ENCODE data around the gene NPRL2. TPM values are rescaled to one million over a fixed set of nuclear protein-coding genes. Genes with fewer than 3 reads are reported as not detected.

The NPRL2 gene
- total RNA-seq, 1 experiment from 2014 or later = 20.6 TPM

GRCh38 chr3:50321336-50322114, 29.1 kb downstream of the NPRL2 start (continued):
- TF ChIP-seq, protein P1, sequence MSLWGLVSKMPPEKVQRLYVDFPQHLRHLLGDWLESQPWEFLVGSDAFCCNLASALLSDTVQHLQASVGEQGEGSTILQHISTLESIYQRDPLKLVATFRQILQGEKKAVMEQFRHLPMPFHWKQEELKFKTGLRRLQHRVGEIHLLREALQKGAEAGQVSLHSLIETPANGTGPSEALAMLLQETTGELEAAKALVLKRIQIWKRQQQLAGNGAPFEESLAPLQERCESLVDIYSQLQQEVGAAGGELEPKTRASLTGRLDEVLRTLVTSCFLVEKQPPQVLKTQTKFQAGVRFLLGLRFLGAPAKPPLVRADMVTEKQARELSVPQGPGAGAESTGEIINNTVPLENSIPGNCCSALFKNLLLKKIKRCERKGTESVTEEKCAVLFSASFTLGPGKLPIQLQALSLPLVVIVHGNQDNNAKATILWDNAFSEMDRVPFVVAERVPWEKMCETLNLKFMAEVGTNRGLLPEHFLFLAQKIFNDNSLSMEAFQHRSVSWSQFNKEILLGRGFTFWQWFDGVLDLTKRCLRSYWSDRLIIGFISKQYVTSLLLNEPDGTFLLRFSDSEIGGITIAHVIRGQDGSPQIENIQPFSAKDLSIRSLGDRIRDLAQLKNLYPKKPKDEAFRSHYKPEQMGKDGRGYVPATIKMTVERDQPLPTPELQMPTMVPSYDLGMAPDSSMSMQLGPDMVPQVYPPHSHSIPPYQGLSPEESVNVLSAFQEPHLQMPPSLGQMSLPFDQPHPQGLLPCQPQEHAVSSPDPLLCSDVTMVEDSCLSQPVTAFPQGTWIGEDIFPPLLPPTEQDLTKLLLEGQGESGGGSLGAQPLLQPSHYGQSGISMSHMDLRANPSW (CRISPR knock-in tag; conservative IDR thresholded peaks at IDR 0.05; ENCODE audit: low read depth) = no peak
- TF ChIP-seq, protein P2, sequence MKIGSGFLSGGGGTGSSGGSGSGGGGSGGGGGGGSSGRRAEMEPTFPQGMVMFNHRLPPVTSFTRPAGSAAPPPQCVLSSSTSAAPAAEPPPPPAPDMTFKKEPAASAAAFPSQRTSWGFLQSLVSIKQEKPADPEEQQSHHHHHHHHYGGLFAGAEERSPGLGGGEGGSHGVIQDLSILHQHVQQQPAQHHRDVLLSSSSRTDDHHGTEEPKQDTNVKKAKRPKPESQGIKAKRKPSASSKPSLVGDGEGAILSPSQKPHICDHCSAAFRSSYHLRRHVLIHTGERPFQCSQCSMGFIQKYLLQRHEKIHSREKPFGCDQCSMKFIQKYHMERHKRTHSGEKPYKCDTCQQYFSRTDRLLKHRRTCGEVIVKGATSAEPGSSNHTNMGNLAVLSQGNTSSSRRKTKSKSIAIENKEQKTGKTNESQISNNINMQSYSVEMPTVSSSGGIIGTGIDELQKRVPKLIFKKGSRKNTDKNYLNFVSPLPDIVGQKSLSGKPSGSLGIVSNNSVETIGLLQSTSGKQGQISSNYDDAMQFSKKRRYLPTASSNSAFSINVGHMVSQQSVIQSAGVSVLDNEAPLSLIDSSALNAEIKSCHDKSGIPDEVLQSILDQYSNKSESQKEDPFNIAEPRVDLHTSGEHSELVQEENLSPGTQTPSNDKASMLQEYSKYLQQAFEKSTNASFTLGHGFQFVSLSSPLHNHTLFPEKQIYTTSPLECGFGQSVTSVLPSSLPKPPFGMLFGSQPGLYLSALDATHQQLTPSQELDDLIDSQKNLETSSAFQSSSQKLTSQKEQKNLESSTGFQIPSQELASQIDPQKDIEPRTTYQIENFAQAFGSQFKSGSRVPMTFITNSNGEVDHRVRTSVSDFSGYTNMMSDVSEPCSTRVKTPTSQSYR (CRISPR knock-in tag; IDR thresholded peaks at IDR 0.05) = 0 out of 2 replicates have a peak, but pooled peaks have one; percentile 56
- TF ChIP-seq RORB (CRISPR knock-in tag; IDR thresholded peaks at IDR 0.05) (no peak), PRDM15 (CRISPR knock-in tag; IDR thresholded peaks at IDR 0.05) (peak; percentile 39; the same call in 1 of the 2 replicates)
- TF ChIP-seq, protein P3, sequence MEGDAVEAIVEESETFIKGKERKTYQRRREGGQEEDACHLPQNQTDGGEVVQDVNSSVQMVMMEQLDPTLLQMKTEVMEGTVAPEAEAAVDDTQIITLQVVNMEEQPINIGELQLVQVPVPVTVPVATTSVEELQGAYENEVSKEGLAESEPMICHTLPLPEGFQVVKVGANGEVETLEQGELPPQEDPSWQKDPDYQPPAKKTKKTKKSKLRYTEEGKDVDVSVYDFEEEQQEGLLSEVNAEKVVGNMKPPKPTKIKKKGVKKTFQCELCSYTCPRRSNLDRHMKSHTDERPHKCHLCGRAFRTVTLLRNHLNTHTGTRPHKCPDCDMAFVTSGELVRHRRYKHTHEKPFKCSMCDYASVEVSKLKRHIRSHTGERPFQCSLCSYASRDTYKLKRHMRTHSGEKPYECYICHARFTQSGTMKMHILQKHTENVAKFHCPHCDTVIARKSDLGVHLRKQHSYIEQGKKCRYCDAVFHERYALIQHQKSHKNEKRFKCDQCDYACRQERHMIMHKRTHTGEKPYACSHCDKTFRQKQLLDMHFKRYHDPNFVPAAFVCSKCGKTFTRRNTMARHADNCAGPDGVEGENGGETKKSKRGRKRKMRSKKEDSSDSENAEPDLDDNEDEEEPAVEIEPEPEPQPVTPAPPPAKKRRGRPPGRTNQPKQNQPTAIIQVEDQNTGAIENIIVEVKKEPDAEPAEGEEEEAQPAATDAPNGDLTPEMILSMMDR (IDR thresholded peaks at IDR 0.05) = peak; percentile 56; the same call in 1 of the 2 replicates

DNA sequence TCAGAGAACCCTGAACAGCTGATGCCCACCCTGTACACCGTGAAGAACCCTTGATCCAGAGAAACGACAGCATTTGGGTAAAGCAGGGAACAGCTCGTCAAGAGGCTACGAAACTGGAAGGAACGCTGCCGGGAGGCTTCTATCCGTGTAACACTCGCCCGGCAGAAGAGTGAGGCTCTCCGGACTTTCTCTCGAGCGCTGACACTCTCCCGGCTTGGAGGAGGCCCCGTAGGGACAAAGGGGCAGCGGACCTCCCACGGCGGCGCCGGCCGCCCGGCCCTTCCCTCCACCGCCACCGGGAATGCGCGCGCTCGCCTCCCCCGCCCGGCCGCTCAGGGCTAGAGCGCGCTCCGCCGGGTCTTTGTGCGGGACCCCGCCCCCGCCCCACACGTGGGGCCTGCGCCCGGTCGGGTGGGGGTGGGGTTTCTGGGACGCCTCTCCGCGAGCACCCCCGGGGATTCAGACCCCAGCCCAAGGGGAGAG, 29.7 kb downstream of the NPRL2 start:
- H3K4me1 Mint-ChIP-seq = peaks cover 40% of the 10 kb centered on the region
- H3K9me3 Mint-ChIP-seq = no peaks in the 10 kb centered on the region
- POLR2A ChIA-PET = interaction anchor here (0.6 to 2.0 kb wide), 5 partner anchors 16 to 124 kb away, joined by 3 to 8 read pairs (median 5); partner anchors contain the start of genes HYAL3 and NAA80
- peak; percentile 99 for TF ChIP-seq KAT7 (CRISPR knock-in tag; IDR thresholded peaks at IDR 0.05; ENCODE audit: borderline replicate concordance)
- TF ChIP-seq ZNF671 (CRISPR knock-in tag; IDR thresholded peaks at IDR 0.05) = no peak
- no peak for TF ChIP-seq PRDM15 (CRISPR knock-in tag; IDR thresholded peaks at IDR 0.05)
- TF ChIP-seq FOXP1 (CRISPR knock-in tag; IDR thresholded peaks at IDR 0.05; ENCODE audit: borderline replicate concordance) = peak; percentile 79; the same call in 1 of the 2 replicates
- no peak for TF ChIP-seq PREB (CRISPR knock-in tag; IDR thresholded peaks at IDR 0.05; ENCODE audit: borderline replicate concordance)
- no peak for TF ChIP-seq TEAD1 (CRISPR knock-in tag; IDR thresholded peaks at IDR 0.05)
- TF ChIP-seq HMGA2 (CRISPR knock-in tag; IDR thresholded peaks at IDR 0.05) = no peak
- TF ChIP-seq, protein P3 (IDR thresholded peaks at IDR 0.05) = no peak

More for the DNA sequence above, 29.7 kb downstream of the NPRL2 start:
- H3K36me3 Mint-ChIP-seq = peaks cover 35% of the 10 kb centered on the region
- CTCF ChIA-PET = interaction anchor here (0.6 to 5.5 kb wide), 39 partner anchors 12 to 1382 kb away, joined by 3 to 95 read pairs (median 4); partner anchors contain the start of genes CISH, CYB561D2, HEMK1 and HYAL1
- peak overlapping the region; percentile 44 for H3K27ac Mint-ChIP-seq
- DNase-seq (ENCODE audit: low spot score) (peak; percentile 81), ATAC-seq (peak; percentile 26)
- no peaks in the 10 kb centered on the region for H3K27me3 Mint-ChIP-seq (ENCODE audit: low read depth)
- peak overlapping the region; percentile 93 for H3K4me3 Mint-ChIP-seq

All from WTC11 (cell line).